Measurements from ENCODE around the gene KCNIP1. TPM values are rescaled to one million over a fixed set of nuclear protein-coding genes. Genes with fewer than 3 reads are reported as not detected.

The KCNIP1 gene
- total RNA-seq, 2 experiments from 2014 or later: not detected

DNA sequence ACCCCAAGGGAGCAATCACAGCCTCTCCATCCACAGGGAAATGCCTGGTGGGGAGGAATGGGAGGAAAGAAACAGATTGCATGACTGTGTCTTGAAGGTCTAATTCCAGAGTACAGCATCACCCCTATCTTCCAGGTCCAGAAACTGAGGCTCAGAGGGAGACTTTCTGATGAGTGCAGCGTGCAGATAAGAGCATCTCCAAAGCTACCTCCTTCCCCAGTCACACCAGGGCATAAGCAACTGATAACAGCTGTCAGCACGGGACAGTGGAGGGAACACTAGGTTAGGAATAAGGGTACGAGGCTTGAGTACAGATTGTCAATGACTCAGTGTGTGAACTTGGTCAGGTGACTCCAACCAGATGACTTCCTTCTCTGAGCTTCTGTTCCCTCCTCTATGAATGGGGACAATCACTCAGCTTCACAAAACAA is 126.9 kb downstream of the KCNIP1 start:
- Mint-ChIP-seq H3K4me1 (peaks cover 14% of the 10 kb centered on the region), H3K27ac (no peak overlapping the region), H3K36me3 (ENCODE audit: low read depth) (no peaks in the 10 kb centered on the region), H3K4me3 (no peak overlapping the region), H3K27me3 (peaks cover 14% of the 10 kb centered on the region), H3K9me3 (no peaks in the 10 kb centered on the region)
- CTCF ChIA-PET: no interaction called here
- POLR2A ChIA-PET: no interaction called here
- no peak for DNase-seq

DNA sequence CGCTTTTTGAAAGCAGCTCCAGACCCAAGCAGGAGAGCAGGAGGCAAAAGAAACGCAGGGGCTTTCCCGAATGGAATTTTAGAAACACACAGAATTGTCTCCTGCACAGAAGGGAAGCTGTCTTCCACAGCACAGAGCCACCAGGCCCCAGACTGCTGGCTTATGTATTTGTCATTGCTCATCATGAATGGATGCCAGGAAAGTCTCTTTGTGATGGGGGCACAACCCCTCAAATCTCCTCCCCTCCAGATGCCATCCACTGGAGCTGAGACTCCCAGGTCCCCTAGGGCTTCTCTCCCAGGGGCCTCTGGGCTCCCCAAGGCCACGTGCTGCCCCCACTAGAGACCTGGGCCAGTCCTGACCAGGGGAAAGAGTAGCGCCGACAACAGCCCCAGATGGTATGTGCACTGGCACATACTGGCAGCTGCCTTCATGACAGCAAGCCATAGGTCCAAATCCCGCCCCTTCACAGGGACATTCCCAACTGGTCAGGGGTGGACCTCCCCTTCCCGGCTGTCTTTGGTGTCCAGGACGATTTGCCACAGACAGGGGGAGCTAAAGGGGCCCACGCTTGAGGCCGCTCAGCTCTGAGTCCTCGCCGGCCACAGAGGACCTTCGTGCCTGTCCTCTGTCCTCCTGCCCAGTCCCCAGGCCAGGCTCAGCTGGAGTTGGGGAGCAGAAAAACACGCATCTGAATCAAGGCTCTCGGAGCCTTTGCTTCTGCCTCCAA is 127.8 kb downstream of the KCNIP1 start:
- peaks cover 14% of the 10 kb centered on the region for H3K27me3 Mint-ChIP-seq
- ChIA-PET POLR2A (no interaction called here), CTCF (interaction anchor here (0.8 to 3.6 kb wide), 2 partner anchors 186 to 197 kb away, joined by 3 to 19 read pairs; no protein-coding TSS in a partner anchor)
- H3K4me3 Mint-ChIP-seq: no peak overlapping the region
- H3K9me3 Mint-ChIP-seq: no peaks in the 10 kb centered on the region
- peaks cover 14% of the 10 kb centered on the region for H3K4me1 Mint-ChIP-seq
- H3K27ac Mint-ChIP-seq: no peak overlapping the region
- no peak for DNase-seq
- H3K36me3 Mint-ChIP-seq (ENCODE audit: low read depth): no peaks in the 10 kb centered on the region

DNA sequence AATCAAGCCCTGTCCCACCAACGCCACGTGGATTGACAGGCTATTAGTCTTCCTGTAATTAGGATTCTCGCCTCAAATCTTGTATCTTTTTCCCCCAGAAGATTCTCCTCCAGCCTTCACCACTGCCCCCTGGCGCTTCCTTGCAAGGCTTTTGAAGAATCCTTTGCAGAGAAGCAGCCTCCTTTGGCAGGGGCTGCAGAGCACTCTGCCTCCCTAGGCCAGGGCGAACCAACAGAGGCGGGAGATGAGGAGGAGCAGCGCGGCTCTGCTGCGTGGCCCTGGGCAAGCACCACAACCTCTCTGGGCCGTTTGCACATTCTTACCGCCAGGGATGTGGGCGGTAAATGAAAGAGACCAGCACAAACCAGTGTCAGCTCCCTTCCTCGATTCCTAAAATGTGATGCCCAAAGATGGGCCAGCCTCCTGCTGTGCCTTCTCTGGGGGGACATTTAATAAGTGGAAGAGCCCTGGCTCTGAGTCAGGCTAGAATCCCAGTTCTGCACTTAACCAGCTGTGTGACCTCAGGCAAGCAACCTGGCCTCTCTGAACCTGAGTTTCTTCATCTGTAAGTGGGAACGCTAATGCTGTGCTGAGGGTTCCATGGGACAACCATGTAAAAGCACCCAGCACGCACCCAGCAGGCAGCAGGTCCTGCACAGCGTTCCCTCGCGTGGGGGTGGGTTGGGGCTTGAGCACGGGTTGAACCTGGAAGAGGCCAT is 128.6 kb downstream of the KCNIP1 start:
- DNase-seq: no peak
- ChIA-PET CTCF (interaction anchor here (0.8 to 3.6 kb wide), 3 partner anchors 19 to 198 kb away, joined by 3 to 19 read pairs (median 3); no protein-coding TSS in a partner anchor), POLR2A (no interaction called here)
- Mint-ChIP-seq H3K4me3 (no peak overlapping the region), H3K9me3 (no peaks in the 10 kb centered on the region), H3K27ac (no peak overlapping the region), H3K27me3 (peaks cover 14% of the 10 kb centered on the region), H3K4me1 (peaks cover 14% of the 10 kb centered on the region), H3K36me3 (ENCODE audit: low read depth) (no peaks in the 10 kb centered on the region)

DNA sequence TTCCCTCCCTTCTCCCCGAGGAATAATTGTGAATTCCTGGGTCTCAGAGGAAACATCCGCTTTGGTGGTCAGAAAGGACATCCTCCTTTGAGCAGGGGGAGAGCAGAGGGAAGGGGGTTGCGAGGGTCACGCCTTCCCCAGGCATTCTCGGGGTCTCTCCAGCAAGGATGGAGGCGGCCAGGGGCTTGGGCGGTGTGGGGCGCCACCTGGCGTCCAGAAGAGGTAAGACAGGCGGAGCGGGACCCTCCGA is 129.1 kb downstream of the KCNIP1 start:
- Mint-ChIP-seq H3K27me3 (peaks cover 14% of the 10 kb centered on the region), H3K27ac (no peak overlapping the region)

DNA sequence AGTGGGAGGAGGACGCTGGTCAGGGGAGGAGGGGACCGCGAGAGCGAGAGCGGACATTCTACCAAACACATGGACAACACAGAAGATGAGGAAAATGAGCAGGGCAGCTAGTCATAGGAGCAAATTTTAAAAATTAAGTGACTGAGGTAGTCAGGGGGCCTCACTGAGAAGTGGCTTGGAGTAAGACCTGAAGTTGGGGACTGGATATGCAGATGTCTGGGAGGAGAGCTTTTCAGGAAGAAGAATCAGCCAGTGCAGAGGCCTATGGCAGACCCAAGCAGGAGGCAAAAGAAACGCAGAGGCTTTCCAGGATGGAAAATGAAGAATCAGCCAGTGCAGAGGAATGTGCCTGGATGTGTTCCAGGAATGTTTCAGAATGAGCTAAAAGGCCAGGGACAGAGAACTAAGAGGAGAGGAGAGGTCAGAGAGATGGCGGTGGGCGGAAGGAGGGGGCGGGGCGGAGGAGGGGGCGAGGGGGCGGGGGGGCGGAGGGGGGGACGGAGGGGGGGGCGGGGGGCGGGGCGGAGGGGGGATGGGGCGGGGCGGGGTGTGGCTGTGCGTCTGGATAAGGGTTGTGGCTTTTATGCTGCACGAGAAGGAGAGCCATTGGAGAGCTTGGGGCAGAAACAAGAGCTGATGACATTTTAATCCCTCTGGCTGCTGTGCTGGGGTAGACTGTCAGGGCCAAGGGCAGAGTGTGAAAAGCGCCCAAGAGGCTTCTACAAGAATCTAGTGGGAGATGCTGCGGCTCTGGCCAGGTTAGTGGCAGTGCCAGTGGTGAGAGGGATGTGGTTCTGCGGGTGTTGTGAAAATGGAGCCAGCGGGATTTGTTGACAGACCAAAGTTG is 129.6 kb downstream of the KCNIP1 start:
- Mint-ChIP-seq H3K4me3 (no peak overlapping the region), H3K27ac (no peak overlapping the region), H3K4me1 (peaks cover 14% of the 10 kb centered on the region), H3K9me3 (no peaks in the 10 kb centered on the region), H3K36me3 (ENCODE audit: low read depth) (no peaks in the 10 kb centered on the region), H3K27me3 (peaks cover 14% of the 10 kb centered on the region)
- CTCF ChIA-PET: interaction anchor here (1.1 to 3.6 kb wide), 4 partner anchors 11 to 223 kb away, joined by 3 to 19 read pairs (median 4); no protein-coding TSS in a partner anchor
- POLR2A ChIA-PET: no interaction called here
- no peak for DNase-seq

More for the DNA sequence above, 129.1 kb downstream of the KCNIP1 start:
- ChIA-PET CTCF (interaction anchor here (1.2 to 3.6 kb wide), 2 partner anchors 19 to 199 kb away, joined by 3 to 19 read pairs; no protein-coding TSS in a partner anchor), POLR2A (no interaction called here)
- peaks cover 14% of the 10 kb centered on the region for H3K4me1 Mint-ChIP-seq
- no peak overlapping the region for H3K4me3 Mint-ChIP-seq
- peak; percentile 40 for DNase-seq
- H3K9me3 Mint-ChIP-seq: no peaks in the 10 kb centered on the region
- H3K36me3 Mint-ChIP-seq (ENCODE audit: low read depth): no peaks in the 10 kb centered on the region

DNA sequence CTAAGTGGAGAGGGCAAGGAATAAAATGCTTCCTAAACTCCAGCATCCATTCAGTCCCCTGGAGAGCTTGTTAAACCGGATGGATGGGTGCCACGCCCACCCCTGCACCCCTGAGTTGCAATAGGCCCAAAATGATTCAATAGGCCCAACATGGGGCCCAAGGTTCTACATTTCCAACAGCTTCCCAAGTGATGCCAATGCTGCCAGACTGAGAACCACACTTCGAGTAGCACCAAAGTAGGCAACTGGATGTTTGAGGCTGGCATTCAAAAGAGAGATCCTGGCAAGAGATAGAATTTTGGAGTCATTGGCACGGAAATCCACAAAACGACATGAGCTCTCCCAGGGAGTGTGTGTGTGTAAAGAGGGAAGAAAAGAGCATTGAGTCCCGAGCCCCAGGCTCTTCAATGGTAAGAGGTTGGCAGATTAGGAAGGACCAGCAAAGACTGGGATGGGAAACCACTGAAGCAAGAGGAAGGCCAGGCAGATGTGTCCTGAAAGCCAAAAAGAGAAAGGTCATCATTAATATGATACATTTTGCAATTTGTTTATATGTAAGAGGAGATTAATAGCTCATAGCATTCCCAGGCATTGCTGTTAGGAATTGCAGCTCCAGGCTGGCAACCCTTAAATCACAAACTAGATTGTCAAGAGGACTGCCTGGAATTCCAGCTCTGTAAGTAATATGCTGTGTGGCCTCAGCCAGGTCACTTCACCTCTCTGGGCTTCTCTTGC is 130.6 kb downstream of the KCNIP1 start:
- POLR2A ChIA-PET: no interaction called here
- peaks cover 11% of the 10 kb centered on the region for H3K27me3 Mint-ChIP-seq
- H3K36me3 Mint-ChIP-seq (ENCODE audit: low read depth): no peaks in the 10 kb centered on the region
- no peak for DNase-seq
- H3K4me3 Mint-ChIP-seq: no peak overlapping the region
- no peaks in the 10 kb centered on the region for H3K9me3 Mint-ChIP-seq
- CTCF ChIA-PET: interaction anchor here (1.1 to 3.6 kb wide), 3 partner anchors 12 to 224 kb away, joined by 3 to 19 read pairs (median 4); no protein-coding TSS in a partner anchor
- no peak overlapping the region for H3K27ac Mint-ChIP-seq
- H3K4me1 Mint-ChIP-seq: peaks cover 14% of the 10 kb centered on the region

DNA sequence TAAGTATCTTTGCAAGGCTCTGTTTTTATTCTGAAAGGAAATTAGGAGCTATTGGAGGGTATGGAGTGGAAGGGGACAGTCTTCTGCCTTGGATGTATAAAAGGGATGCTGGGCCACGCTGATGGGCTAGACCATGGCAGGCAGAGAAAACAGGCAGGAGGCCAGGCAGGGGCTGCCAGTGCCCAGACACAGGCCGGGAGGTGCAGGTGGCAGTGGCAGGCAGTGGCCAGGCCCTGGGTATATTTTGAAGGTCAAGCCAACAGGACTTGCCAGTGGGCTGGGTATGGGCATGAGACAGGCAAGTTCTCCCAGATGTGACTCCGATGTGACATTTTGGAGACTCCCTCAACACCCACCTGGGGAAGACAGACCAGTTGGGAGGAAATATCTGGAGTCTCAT is 131.9 kb downstream of the KCNIP1 start:
- H3K27ac Mint-ChIP-seq: no peak overlapping the region
- CTCF ChIA-PET: no interaction called here
- POLR2A ChIA-PET: no interaction called here
- peaks cover 11% of the 10 kb centered on the region for H3K27me3 Mint-ChIP-seq
- no peak for DNase-seq
- H3K36me3 Mint-ChIP-seq (ENCODE audit: low read depth): no peaks in the 10 kb centered on the region
- peaks cover 14% of the 10 kb centered on the region for H3K4me1 Mint-ChIP-seq
- H3K9me3 Mint-ChIP-seq: no peaks in the 10 kb centered on the region
- no peak overlapping the region for H3K4me3 Mint-ChIP-seq

DNA sequence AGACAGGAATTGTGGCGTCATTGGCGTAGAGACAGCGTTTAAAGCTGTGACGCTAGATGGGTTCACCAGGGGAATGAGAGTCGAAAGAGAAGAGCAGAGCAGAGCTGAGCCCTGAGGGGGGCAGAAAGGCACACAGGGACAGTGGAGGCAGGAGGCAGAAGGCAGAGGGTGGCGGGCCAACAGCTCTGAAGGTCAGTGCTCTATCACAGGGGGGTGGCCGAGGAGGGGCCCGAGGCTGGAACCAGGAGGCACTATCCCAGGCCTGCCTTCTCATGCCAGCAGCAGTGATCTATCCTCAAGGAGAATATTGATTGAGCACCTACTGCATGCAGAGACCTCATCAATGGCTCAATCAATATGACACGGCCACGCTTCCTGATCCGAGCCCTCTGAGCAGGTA is 132.4 kb downstream of the KCNIP1 start:
- ChIA-PET POLR2A (no interaction called here), CTCF (no interaction called here)
- Mint-ChIP-seq H3K36me3 (ENCODE audit: low read depth) (no peaks in the 10 kb centered on the region), H3K4me1 (peaks cover 14% of the 10 kb centered on the region), H3K9me3 (no peaks in the 10 kb centered on the region), H3K27me3 (peaks cover 11% of the 10 kb centered on the region), H3K27ac (no peak overlapping the region), H3K4me3 (no peak overlapping the region)
- DNase-seq: no peak

DNA sequence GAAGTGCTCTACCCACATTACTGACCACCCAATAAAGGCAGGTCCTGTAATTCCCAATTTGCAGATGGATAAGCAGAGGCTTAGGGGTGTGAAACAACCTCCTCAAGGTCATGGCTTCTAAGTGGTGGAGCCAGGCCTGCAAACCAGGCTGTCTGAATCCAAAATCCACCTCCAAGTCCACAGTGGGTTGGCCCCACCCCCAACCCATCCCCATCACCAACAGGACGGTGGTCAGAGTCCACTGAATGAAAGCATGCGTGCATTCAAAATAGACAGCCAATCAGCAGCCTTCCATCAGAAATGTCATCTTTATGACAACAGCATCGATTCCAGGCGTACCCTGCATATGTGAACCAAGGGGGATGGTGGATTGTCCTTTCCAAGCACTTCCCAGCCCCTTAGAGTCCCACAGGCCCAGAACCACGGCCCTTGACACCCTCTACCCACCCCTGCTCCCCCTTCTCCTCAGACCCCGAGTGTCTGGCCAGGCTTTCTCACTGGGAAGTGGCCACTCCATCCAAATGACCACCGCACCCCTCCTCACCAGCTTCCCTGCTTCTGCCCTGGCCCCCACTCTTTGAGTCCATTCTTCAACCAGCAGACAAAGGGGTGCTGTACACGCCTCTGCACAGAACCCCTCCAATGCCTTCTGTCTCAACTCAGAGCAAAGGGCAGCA is 133.1 kb downstream of the KCNIP1 start:
- Mint-ChIP-seq H3K9me3 (no peaks in the 10 kb centered on the region), H3K27me3 (peaks cover 11% of the 10 kb centered on the region), H3K4me1 (peaks cover 14% of the 10 kb centered on the region), H3K36me3 (ENCODE audit: low read depth) (no peaks in the 10 kb centered on the region), H3K27ac (no peak overlapping the region), H3K4me3 (no peak overlapping the region)
- DNase-seq: no peak
- ChIA-PET POLR2A (no interaction called here), CTCF (no interaction called here)

DNA sequence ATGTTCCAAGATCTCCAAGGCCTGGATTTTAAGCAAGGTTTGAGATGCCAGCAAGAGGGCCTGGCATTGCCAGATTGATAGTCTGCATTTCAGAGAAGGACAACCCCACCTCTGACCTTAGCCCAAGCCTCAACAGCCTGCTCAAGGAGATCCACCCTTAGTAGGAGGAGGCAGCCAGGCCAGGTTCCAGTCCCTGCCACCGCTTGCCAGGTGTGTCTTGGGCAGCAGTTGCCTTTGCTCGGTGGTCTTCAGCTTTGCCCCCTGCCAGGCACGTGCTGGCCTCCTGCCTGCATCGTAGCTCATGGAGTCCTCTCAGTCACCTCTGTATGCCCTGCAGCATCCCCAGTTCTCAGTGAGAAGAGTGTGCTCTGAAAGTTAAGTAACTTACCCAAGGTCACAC is 134.2 kb downstream of the KCNIP1 start:
- peaks cover 8% of the 10 kb centered on the region for H3K4me1 Mint-ChIP-seq
- no peak overlapping the region for H3K27ac Mint-ChIP-seq
- no peak overlapping the region for H3K4me3 Mint-ChIP-seq
- POLR2A ChIA-PET: no interaction called here
- H3K36me3 Mint-ChIP-seq (ENCODE audit: low read depth): no peaks in the 10 kb centered on the region
- H3K9me3 Mint-ChIP-seq: no peaks in the 10 kb centered on the region
- no peak for DNase-seq
- CTCF ChIA-PET: interaction anchor here (0.6 to 1.4 kb wide), 6 partner anchors 11 to 828 kb away, joined by 3 to 5 read pairs (median 3); no protein-coding TSS in a partner anchor
- H3K27me3 Mint-ChIP-seq: peaks cover 9% of the 10 kb centered on the region

DNA sequence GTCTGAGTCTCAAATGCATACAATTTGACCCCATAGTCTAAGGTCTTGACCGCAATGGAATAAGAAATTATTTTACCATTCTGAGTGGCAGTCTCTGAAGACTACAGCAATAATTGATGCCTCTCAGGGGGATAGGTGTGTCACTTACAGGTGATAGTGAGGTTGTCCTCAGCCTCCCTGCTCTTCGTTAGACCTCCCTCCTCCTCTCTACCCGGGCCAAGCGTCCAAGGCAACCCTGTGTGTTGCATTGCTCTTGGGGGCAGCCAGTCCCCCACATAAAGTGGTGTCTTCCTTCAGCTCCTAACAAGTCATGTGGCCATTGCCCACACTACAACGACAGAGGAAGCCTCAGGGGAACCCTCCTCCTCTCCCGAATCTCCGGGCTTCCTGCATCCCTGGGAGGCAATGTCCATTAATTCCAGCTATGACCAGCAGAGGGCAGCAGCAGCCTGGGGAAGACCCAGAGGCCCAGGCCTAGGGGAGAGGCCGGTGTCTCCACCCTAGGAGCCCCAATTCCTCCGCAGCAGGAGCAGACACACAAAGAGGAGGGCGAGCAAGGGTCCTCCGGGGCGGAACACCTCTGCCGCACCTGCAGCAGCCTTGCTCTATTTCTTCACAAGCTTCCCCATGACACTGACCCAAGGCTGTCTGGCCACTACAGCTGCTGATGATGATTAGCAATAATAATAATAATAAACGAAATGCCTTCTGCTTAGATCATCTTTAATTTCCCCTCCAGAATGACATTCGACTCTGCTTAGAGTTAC is 134.8 kb downstream of the KCNIP1 start:
- Mint-ChIP-seq H3K9me3 (no peaks in the 10 kb centered on the region), H3K4me1 (peaks cover 4% of the 10 kb centered on the region), H3K36me3 (ENCODE audit: low read depth) (no peaks in the 10 kb centered on the region), H3K27ac (no peak overlapping the region), H3K27me3 (peaks cover 6% of the 10 kb centered on the region), H3K4me3 (no peak overlapping the region)
- CTCF ChIA-PET: interaction anchor here (0.6 to 1.4 kb wide), 5 partner anchors 11 to 829 kb away, joined by 3 to 5 read pairs (median 3); no protein-coding TSS in a partner anchor
- POLR2A ChIA-PET: no interaction called here
- DNase-seq: peak; percentile 69

Data from activated CD4-positive, alpha-beta T cell treated with anti-CD3 and anti-CD28 coated beads, Interleukin-2, amount 10 ng/mL, durations not matched to agents 7 days and 5 days (primary cell).